ENCODE results near the gene CEACAM3. TPM values are rescaled to one million over a fixed set of nuclear protein-coding genes. Genes with fewer than 3 reads are reported as not detected.
A peak's percentile ranks its signal among the peaks of the same experiment; 100 is the strongest.

Gene CEACAM3
- total and polyA plus RNA-seq, 11 donors: 0.07 to 2.0 (median 1.6) TPM; not detected in 8

DNA sequence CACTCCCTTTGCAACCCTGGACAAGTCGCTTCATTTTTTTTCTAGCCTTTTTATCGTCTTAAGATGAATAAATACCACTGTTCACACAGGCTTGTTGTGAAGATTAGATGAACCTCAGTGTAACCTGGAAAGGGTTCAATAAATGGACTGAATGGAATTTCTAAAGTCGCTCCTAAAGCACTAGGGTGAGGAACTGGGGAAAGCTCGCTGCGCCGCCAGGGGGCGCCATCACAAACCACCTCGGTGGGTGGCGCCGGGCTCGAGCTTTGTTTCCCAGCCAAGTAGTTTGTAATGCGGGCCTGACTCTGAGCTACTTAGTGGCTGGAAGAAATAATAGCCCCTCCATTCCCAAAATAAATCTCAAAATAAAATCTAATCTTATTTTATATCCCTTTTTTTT, 43.2 kb upstream of the CEACAM3 start:
- no peaks in the 10 kb centered on the region for H3K4me1 ChIP-seq
- no peaks in the 10 kb centered on the region for H3K36me3 ChIP-seq
- WGBS, 4 donors: 6 to 11% (median 7%) methylated on average over 12 of the region's 12 CpGs
- H3K9me3 ChIP-seq: no peaks in the 10 kb centered on the region
- intact Hi-C loops (cut with DNase I): no loop called here
- TF ChIP-seq POLR2A (IDR thresholded peaks at IDR 0.05): no peak
- TF ChIP-seq, protein P1, sequence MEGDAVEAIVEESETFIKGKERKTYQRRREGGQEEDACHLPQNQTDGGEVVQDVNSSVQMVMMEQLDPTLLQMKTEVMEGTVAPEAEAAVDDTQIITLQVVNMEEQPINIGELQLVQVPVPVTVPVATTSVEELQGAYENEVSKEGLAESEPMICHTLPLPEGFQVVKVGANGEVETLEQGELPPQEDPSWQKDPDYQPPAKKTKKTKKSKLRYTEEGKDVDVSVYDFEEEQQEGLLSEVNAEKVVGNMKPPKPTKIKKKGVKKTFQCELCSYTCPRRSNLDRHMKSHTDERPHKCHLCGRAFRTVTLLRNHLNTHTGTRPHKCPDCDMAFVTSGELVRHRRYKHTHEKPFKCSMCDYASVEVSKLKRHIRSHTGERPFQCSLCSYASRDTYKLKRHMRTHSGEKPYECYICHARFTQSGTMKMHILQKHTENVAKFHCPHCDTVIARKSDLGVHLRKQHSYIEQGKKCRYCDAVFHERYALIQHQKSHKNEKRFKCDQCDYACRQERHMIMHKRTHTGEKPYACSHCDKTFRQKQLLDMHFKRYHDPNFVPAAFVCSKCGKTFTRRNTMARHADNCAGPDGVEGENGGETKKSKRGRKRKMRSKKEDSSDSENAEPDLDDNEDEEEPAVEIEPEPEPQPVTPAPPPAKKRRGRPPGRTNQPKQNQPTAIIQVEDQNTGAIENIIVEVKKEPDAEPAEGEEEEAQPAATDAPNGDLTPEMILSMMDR (IDR thresholded peaks at IDR 0.05): peak; percentile 35 to 87 (median 55)
- ATAC-seq (no peak), DNase-seq (peak in 3 of 5 donors; percentile 24 to 50 (median 37))
- H3K27ac ChIP-seq: no peak overlapping the region
- H3K4me3 ChIP-seq: no peak overlapping the region
- peaks cover 0 to 36% (median 4%) of the 10 kb centered on the region in 9 donors for H3K27me3 ChIP-seq

- Histone ChIP-seq H3K27ac (no peak overlapping the region), H3K9me3 (no peaks in the 10 kb centered on the region), H3K36me3 (no peaks in the 10 kb centered on the region), H3K27me3 (peaks cover 0 to 28% (median 4%) of the 10 kb centered on the region in 9 donors), H3K4me1 (no peaks in the 10 kb centered on the region), H3K4me3 (no peak overlapping the region)
- 5 to 9% (median 8%) methylated on average over 4 of the region's 4 CpGs for WGBS, 4 donors
- ATAC-seq (peak in 3 of 4 donors; percentile 65 to 72 (median 71)), DNase-seq (peak in 1 of 5 donors; percentile 30)
- TF ChIP-seq, protein P1 (IDR thresholded peaks at IDR 0.05): peak; percentile 38 to 64 (median 60)
- TF ChIP-seq POLR2A (IDR thresholded peaks at IDR 0.05): no peak
- intact Hi-C loops (cut with DNase I): no loop called here
Measured at GRCh38 chr19:41753936-41754529, 42.4 kb upstream of the CEACAM3 start.

GRCh38 chr19:41755328-41755913, 41.0 kb upstream of the CEACAM3 start, which contains the start of gene CEACAM6:
Gene CEACAM6, plus strand, starts transcription at chr19:41755530. Its CDS starts 109 bp downstream, at chr19:41755639.
- H3K36me3 ChIP-seq: no peaks in the 10 kb centered on the region
- 27 to 37% (median 35%) methylated on average over 3 of the region's 3 CpGs for WGBS, 4 donors
- no peak within 1 kb of the TSS for H3K27ac ChIP-seq
- H3K27me3 ChIP-seq: peaks cover 0 to 34% (median 8%) of the 10 kb centered on the region in 9 donors
- no peak within 1 kb of the TSS for H3K4me3 ChIP-seq
- TF ChIP-seq, protein P1 (IDR thresholded peaks at IDR 0.05): no peak
- TF ChIP-seq POLR2A (IDR thresholded peaks at IDR 0.05): no peak
- H3K4me1 ChIP-seq: no peaks in the 10 kb centered on the region
- H3K9me3 ChIP-seq: no peaks in the 10 kb centered on the region
- intact Hi-C loops (cut with DNase I): no loop called here
- DNase-seq (no peak), ATAC-seq (no peak)

- WGBS, 4 donors: 70 to 78% (median 72%) methylated on average over 8 to 9 of the region's 9 CpGs
- intact Hi-C loops (cut with DNase I): no loop called here
- no peak for DNase-seq
- Histone ChIP-seq H3K27me3 (peaks cover 0 to 41% (median 9%) of the 10 kb centered on the region in 9 donors), H3K27ac (no peak overlapping the region), H3K36me3 (no peaks in the 10 kb centered on the region), H3K9me3 (no peaks in the 10 kb centered on the region), H3K4me3 (no peak overlapping the region), H3K4me1 (no peaks in the 10 kb centered on the region)
- no peak for ATAC-seq
- TF ChIP-seq POLR2A (IDR thresholded peaks at IDR 0.05): no peak
- TF ChIP-seq, protein P1 (IDR thresholded peaks at IDR 0.05): no peak
Measured at GRCh38 chr19:41758846-41759245, 37.5 kb upstream of the CEACAM3 start.
